Myocyte (in vitro differentiated cells): ENCODE measurements around the gene FOXK1. TPM values are rescaled to one million over a fixed set of nuclear protein-coding genes. Genes with fewer than 3 reads are reported as not detected.

Experiments used
- DNase-seq: peaks from one replicate; pipeline ENCODE4 v3.0.0-alpha.2; 2012; ENCODE audit warnings: low read depth
- total RNA-seq: library from RNA; depleted of rRNA; stranded (reverse); fragments of >200 nt; gene quantifications from 2 replicates; pipeline ENCODE4 v1.2.3, GENCODE V29; 2014

FOXK1 gene
- total RNA-seq, 1 donor from 2014 or later: 25.2 TPM

GRCh38 chr7:4742852-4743251 lies 60.8 kb downstream of the FOXK1 start:
- DNase-seq: no peak

- peak; percentile 100 for DNase-seq
These were observed 62.5 kb downstream of the FOXK1 start for GRCh38 chr7:4744391-4745264.

- DNase-seq: peak; percentile 3
These were observed 63.3 kb downstream of the FOXK1 start for GRCh38 chr7:4745265-4745919.

GRCh38 chr7:4745971-4746919 lies 64.2 kb downstream of the FOXK1 start:
- DNase-seq: peak; percentile 9

GRCh38 chr7:4747013-4747412 lies 64.9 kb downstream of the FOXK1 start:
- no peak for DNase-seq

- no peak for DNase-seq
These were observed 65.7 kb downstream of the FOXK1 start for GRCh38 chr7:4747746-4748145.

DNA sequence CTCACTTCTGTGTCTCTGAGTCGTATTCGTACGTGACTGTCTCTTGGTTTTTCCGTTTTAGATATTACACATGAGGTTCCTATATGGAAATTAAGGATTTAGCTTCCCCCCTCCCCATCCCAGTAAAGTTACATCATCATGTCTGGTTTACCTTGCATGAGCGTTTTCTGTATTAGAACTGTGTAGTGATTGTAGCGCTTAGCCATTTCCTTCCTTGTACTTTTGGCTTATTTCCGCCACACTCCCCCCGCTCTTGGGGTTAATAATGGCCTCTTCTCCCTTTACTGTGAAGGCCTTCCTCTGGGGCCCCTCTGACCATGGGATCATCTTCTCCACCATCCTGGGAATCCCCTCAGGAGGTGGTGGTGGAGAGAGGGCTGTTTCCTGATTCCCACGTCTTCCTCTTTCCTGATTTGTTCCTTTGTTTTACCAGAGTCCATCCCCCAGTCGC lies 66.2 kb downstream of the FOXK1 start:
- no peak for DNase-seq

DNA sequence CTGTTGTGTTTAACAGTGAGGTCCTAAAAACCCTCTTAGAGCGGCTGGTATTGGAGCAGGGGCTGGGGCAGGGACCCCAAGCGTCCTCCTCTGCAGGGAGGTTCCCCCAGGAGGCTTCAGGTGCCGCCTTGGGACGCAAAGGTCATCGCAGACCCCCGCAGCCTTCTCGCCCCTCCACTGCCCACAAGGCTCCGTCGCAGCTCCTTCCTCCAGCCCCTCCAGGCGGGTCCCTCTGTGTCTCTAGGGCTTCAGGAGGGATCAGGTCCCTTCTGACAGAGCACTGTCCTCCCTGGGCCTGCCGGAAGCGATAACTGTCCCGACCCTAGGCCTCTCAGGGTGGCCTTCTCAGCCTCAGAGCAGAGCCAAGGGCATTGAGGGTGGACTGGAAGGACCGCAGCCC lies 67.3 kb downstream of the FOXK1 start:
- no peak for DNase-seq

- DNase-seq: no peak
These were observed 67.7 kb downstream of the FOXK1 start for GRCh38 chr7:4749798-4750197.

DNA sequence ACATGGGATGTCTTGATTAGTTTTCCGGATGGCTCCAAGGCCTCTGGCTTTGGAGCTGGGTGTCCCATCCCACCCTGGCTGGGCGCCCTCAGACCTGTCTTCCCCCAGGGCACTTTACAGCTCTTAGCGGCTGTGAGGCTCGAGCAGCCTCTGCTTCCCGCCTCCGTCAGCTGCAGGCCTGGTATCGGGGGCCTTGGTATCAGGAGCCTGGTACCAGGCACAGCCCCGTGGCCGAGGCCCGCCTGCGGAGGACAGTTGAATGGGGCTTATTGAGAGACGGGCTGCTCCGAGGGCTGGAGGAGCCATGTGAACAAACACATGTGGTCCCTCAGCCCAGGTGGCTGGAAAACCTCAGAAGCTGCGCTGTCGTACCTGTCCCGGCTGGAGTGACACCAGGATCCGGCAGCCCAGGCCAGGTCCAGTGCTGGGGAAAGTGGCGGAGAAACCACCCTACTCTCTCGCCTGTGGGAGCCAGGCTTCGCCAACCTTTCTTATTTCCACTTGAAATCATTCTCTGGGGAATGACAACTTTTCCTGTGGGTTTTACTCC lies 69.4 kb downstream of the FOXK1 start:
- no peak for DNase-seq

DNA sequence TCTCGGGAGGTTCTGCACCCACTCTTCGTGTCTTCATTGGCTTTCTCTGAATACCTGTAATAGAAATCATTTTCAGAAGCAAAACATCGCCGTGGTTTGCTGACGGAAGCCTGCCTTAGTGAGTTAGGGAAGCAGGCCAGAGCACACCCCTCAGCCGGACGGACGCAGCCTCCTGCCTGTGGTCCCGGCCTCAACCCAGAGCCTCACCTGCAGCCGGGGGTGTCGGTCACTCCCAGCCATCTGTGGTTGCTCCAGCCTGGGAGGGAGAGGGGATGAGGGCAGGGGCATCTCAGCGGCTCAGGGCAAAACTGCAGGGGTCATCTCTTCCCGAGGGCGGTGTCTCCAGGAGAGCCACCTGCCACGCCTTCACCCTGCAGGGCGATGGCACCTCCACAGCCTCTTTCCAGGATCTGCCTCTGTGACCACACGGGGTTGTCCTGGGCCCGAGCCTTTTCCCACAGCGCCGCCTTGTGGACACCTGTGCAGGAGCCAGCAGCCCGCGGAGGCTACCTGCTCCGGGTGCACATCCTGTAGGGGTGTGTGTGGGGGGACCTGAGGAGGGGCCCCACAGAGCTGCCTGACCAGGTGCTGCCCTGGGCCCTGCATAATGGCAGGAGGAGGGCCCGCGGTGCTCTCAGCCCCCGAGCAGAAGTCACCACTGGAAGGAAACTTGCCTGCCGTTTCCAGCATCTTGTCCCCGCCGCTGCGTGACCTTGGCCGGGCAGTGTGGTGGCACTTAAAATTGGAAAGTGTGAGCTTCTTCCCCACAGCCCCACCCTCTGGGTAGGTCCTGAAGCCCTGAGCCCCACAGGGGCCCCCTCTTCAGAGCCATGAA lies 71.7 kb downstream of the FOXK1 start:
- peak; percentile 54 for DNase-seq

DNA sequence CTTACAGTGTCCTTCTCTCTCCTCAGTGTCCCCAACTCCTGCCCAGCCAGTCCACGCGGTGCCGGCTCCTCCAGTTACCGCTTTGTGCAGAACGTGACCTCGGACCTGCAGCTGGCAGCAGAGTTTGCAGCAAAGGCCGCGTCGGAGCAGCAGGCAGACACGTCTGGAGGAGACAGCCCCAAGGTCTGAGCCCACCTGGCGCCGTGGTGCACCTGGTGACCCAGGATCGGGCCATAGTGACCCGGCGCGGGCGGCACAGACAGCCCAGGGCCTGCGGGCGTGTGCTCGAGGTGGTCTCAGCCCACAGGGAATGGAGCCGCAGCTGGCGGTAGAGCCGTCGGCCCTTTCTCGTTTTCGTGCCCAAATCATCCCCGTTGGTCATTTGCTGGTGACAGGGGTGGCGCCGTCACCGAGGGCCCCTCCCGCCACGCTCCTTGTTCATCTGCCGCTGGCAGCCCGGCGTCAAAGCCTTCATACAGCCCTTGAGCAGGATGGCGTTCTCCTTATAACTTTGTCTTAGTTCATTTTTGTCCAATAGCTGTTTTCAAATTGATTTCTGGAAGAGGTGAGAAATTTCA lies 72.4 kb downstream of the FOXK1 start:
- no peak for DNase-seq

DNA sequence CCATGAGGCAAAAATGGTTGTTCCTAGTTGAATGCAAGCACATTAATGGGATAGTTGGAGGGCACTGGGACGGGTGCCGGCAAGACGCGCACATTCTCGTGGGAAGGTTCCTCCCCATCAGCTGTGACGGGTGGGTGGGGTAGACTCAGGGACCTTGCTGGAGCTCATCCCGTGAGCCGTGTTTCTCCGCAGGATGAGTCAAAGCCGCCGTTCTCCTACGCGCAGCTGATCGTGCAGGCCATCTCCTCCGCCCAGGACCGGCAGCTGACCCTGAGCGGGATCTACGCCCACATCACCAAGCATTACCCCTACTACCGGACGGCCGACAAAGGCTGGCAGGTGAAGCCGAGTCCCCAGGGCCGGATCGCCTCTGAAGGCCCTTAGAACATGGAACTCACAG lies 73.0 kb downstream of the FOXK1 start:
- DNase-seq: no peak

DNA sequence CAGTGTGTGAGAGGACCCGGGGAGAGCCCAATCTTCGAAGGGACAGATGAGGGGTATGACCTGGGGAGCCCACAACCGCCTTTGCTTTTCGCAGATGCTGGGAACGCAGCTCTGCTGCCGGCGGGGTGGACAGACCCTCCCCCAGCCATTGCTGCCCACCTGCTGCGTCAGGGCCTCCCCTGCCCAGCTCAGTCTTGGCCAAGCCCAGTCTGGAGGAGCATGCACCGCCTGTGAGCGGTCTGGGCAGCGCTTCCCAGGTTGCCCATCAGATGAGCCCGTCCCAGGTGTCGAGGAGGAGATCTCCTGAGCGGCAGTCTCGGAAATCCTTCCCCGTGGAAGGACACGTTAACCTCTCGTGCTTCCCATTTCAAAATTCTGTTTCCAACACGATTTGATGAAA lies 76.0 kb downstream of the FOXK1 start:
- no peak for DNase-seq

DNA sequence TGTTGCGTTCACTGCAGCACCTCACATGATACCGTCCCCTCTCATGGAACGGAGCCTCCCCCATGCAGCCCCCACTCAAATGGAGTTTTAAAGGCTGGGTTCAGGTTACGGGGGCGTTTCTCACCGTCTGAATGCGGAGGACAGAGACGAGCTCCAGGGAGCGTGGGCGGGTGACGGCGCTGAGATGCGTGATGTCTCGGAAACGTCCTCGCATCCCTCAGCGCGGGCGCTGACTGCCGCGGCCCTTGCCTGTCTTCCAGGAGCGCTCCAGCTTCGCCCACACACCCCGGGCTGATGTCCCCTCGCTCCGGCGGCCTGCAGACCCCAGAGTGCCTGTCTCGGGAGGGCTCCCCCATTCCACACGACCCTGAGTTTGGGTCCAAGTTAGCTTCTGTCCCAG lies 76.7 kb downstream of the FOXK1 start:
- DNase-seq: no peak

DNA sequence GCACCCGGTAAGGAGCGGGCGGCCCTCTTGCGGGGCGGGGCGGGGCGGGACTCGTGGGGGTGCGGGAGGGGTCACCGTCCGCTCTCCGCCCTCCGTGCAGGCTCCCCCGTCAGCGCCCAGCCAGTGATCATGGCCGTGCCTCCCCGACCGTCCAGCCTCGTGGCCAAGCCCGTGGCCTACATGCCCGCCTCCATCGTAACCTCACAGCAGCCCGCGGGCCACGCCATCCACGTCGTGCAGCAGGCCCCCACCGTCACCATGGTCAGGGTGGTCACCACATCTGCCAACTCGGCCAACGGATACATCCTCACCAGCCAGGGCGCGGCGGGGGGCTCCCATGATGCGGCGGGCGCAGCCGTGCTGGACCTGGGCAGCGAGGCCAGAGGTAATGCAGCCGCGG lies 77.1 kb downstream of the FOXK1 start:
- no peak for DNase-seq

GRCh38 chr7:4760952-4761351 lies 78.9 kb downstream of the FOXK1 start:
- no peak for DNase-seq

- no peak for DNase-seq
These were observed 80.3 kb downstream of the FOXK1 start for GRCh38 chr7:4762121-4763055.
